ENCODE measurements around the gene KIF6.
A peak's percentile ranks its signal among the peaks of the same experiment; 100 is the strongest.

Gene KIF6

DNA sequence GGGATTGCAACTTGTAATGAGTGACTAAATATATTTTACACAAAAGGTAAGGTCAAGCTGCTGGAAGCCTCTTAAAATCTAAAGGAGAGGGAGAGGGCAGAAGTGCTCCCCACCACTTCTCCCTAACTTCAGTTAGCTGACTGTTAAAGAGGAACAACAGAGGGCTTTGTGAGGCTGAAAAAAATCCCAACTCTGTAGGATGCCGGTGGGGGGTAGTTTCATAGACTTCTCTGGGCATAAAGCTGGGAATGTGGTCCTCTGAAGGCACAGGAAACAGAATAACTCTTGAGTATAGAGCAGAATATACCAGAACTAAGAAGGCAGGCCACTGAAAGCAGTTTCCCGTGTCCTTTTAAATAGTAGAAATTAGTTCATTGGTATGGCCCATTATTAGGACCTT, 71.6 kb downstream of the KIF6 start:
- no peak for TF ChIP-seq CTCF (IDR thresholded peaks at IDR 0.05; ENCODE audit: extremely low read depth, insufficient read depth, missing control alignments)
- no peak for DNase-seq (ENCODE audit: low spot score)
- in situ Hi-C loops (cut with MboI; ENCODE audit: low pct_unique_long_range_greater_than_20kb, low sequenced_read_pairs, unreplicated experiment): no loop called here

- no peak for TF ChIP-seq CTCF (IDR thresholded peaks at IDR 0.05; ENCODE audit: extremely low read depth, insufficient read depth, missing control alignments)
- DNase-seq (ENCODE audit: low spot score): no peak
- in situ Hi-C loops (cut with MboI; ENCODE audit: low pct_unique_long_range_greater_than_20kb, low sequenced_read_pairs, unreplicated experiment): no loop called here
Observed at GRCh38 chr6:39649996-39650395, 75.2 kb downstream of the KIF6 start.

DNA sequence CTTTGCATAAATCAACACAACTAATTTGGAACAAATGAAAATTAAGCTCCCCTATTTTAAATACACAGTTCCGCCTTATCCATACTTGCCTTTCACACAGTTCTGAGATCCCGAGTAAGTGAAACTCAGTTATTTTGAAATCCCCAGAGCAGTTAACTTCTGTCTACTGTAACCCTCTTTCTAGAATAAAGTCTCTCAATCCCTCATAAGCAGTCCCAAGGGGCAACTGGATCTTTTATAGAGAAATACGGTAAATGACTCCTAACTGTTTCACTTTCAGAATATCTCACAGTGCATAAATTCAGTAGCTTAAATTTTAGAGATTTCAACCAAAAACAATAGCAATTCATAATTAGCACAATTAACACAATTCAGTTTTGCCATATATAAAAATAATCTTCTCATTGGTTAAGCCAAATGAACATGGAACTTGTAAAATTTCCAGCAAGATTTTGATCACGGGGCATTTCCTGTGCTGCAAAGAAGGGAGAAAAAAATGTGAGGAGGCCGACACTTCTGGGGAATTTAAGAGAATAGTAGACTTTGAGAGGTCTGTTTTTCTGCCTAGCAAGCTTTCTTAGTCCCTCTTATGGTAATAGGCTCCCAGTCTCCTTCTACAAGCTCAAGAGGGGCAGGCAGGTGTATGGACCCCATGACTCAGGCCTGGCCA, 78.3 kb downstream of the KIF6 start:
- in situ Hi-C loops (cut with MboI; ENCODE audit: low pct_unique_long_range_greater_than_20kb, low sequenced_read_pairs, unreplicated experiment): no loop called here
- TF ChIP-seq CTCF (IDR thresholded peaks at IDR 0.05; ENCODE audit: extremely low read depth, insufficient read depth, missing control alignments): no peak

DNA sequence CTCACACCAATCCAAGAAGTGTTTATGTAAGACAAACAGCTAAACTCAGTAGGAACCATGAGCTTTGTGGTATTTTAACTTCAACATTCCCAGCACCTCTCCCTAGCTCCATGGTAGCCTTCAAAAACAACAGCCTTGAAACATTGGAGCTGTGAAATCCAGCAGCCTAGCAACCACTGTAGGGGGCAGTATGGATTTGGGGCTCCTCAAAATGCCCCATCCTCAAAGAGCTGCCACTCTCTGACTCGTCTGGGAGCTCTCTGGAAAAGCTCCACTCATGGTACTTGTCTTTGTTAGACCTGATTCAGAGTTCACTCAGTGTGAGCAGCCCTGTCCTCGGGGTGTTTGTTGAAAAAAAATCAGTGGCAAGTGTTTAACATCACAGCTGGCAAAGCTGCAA, 82.9 kb downstream of the KIF6 start:
- TF ChIP-seq CTCF (IDR thresholded peaks at IDR 0.05; ENCODE audit: extremely low read depth, insufficient read depth, missing control alignments): peak; percentile 3
- no peak for DNase-seq (ENCODE audit: low spot score)
- in situ Hi-C loops (cut with MboI; ENCODE audit: low pct_unique_long_range_greater_than_20kb, low sequenced_read_pairs, unreplicated experiment): no loop called here

More for the DNA sequence above, 78.3 kb downstream of the KIF6 start:
- no peak for DNase-seq (ENCODE audit: low spot score)

GRCh38 chr6:39638126-39638822, 86.9 kb downstream of the KIF6 start:
- no peak for DNase-seq (ENCODE audit: low spot score)

More at GRCh38 chr6:39638126-39638822, 86.9 kb downstream of the KIF6 start:
- in situ Hi-C loops (cut with MboI; ENCODE audit: low pct_unique_long_range_greater_than_20kb, low sequenced_read_pairs, unreplicated experiment): no loop called here
- no peak for TF ChIP-seq CTCF (IDR thresholded peaks at IDR 0.05; ENCODE audit: extremely low read depth, insufficient read depth, missing control alignments)
